Aortic smooth muscle cell (primary cell): ENCODE results near the gene DHODH. TPM values are rescaled to one million over a fixed set of nuclear protein-coding genes. Genes with fewer than 3 reads are reported as not detected.

Experiments used
- total RNA-seq: library from RNA; depleted of rRNA; stranded (reverse); fragments of >200 nt; gene quantifications from 2 replicates; pipeline ENCODE4 v1.2.3, GENCODE V29; 2014

The DHODH gene
- total RNA-seq = 2.2 and 2.8 TPM in 2 replicates

GRCh38 chr16:72008424-72009216, at the start of gene DHODH:
Gene DHODH, plus strand, starts transcription at chr16:72008744. Its CDS starts 21 bp downstream, at chr16:72008765.

GRCh38 chr16:72054254-72054847, 45.8 kb downstream of the DHODH start, which contains the start of gene HP:
Gene HP, plus strand, starts transcription at chr16:72054505. Its CDS starts 148 bp downstream, at chr16:72054653.

Other genes with a start within 250 kb of the DHODH start
- gene AP1G1, start 199.9 kb upstream of the DHODH start, total RNA-seq = 49.0 and 63.0 TPM in 2 replicates
- 10.5 and 11.1 TPM in 2 replicates for gene ATXN1L, start 162.8 kb upstream of the DHODH start, total RNA-seq
- 4.0 and 4.4 TPM in 2 replicates for gene ZNF821, start 124.6 kb upstream of the DHODH start, total RNA-seq
- 112 and 149 TPM in 2 replicates for gene IST1, start 113.2 kb upstream of the DHODH start, total RNA-seq
- under 0.01 TPM in 1 of 2 replicates, not detected in the other for gene PKD1L3, start 8.3 kb upstream of the DHODH start, total RNA-seq
- not detected in 2 replicates for gene HP, start 45.8 kb downstream of the DHODH start, total RNA-seq
- 0.26 TPM in 1 of 2 replicates, not detected in the other for gene HPR, start 54.5 kb downstream of the DHODH start, total RNA-seq
- 5.3 and 6.3 TPM in 2 replicates for gene TXNL4B, start 84.9 kb downstream of the DHODH start, total RNA-seq
- gene DHX38, start 85.1 kb downstream of the DHODH start, total RNA-seq = 111 and 117 TPM in 2 replicates
- under 0.01 and 0.06 TPM in 2 replicates for gene PMFBP1, start 163.4 kb downstream of the DHODH start, total RNA-seq